Medulla oblongata (tissue), 1 donor: ENCODE results near the gene NLRP8.
"Not testable (repeated sequence)": the region's sequence is repeated elsewhere in the genome, so short reads cannot be mapped to it uniquely, and the experiment has no call there.

Source experiments
- DNase-seq: peaks from one replicate; pipeline ENCODE4 v3.0.0-alpha.2; 2015; ENCODE audit errors: extremely low spot score

NLRP8 gene

GRCh38 chr19:55973982-55974381 is 26.4 kb downstream of the NLRP8 start:
- no peak for DNase-seq

- no peak for DNase-seq
These were observed 32.8 kb downstream of the NLRP8 start for GRCh38 chr19:55980415-55980814.

GRCh38 chr19:55985254-55985653 is 37.6 kb downstream of the NLRP8 start:
- DNase-seq, result no peak

GRCh38 chr19:55986487-55986886 is 38.9 kb downstream of the NLRP8 start, which contains the start of gene NLRP5:
Gene NLRP5 (plus strand): TSS chr19:55986775.
- no peak for DNase-seq

- DNase-seq, result no peak
These were observed 43.2 kb downstream of the NLRP8 start for GRCh38 chr19:55990831-55991230.

GRCh38 chr19:55993492-55993891 is 45.9 kb downstream of the NLRP8 start:
- no peak for DNase-seq

- no peak for DNase-seq
These were observed 67.1 kb downstream of the NLRP8 start for GRCh38 chr19:56014765-56015164.

GRCh38 chr19:56015756-56016155 is 68.1 kb downstream of the NLRP8 start:
- DNase-seq, result no peak

- DNase-seq, result not testable (repeated sequence)
These were observed 71.7 kb downstream of the NLRP8 start for GRCh38 chr19:56019325-56019724.

- DNase-seq, result not testable (repeated sequence)
These were observed 72.8 kb downstream of the NLRP8 start for GRCh38 chr19:56020355-56020975.

- DNase-seq, result no peak
These were observed 79.1 kb downstream of the NLRP8 start for GRCh38 chr19:56026769-56027168.
